Prostate gland (tissue), 2 donors: ENCODE measurements around the gene CDYL. TPM values are rescaled to one million over a fixed set of nuclear protein-coding genes. Genes with fewer than 3 reads are reported as not detected.

ENCODE experiments used
- DNase-seq: peaks from one replicate; pipeline ENCODE4 v3.0.0-alpha.2; 2019; ENCODE audit warnings: low spot score
- H3K27ac ChIP-seq, 2 donors: fragments of 200-600 bp; sonication (generic); 2 replicates each; pipeline ENCODE4 v1.5.1; 2017 to 2019
- H3K27me3 ChIP-seq: fragments of 200-600 bp; sonication (generic); replicated peaks from 2 replicates; pipeline ENCODE4 v1.5.1; 2019; ENCODE audit not compliant: insufficient read depth
- H3K36me3 ChIP-seq, 2 donors: fragments of 200-600 bp; sonication (generic); 1 replicate in 1 of 2; 2 replicates in 1 of 2; pipeline versions ENCODE4 v1.5.1 to v1.8.1; 2017 to 2019
- H3K4me1 ChIP-seq: fragments of 200-600 bp; sonication (generic); replicated peaks from 2 replicates; pipeline ENCODE4 v1.5.1; 2019
- H3K4me3 ChIP-seq, 2 donors: fragments of 200-600 bp; sonication (generic); 2 replicates each; pipeline ENCODE4 v1.5.1; 2017 to 2019
- H3K9me3 ChIP-seq: fragments of 200-600 bp; sonication (generic); 2 replicates; pipeline ENCODE4 v1.5.1; 2017
- CTCF ChIP-seq, 4 experiments: fragments of 200-600 bp in 2 of 4; fragments of 450-650 bp in 2 of 4; sonication (generic) in 2 of 4; IDR thresholded peaks; 1 replicate in 3 of 4; 2 replicates in 1 of 4; pipeline ENCODE4 v1.5.1; 2016 to 2019; ENCODE audit warnings: antibody characterized with exemption in 4 of 4, mild to moderate bottlenecking in 2 of 4, moderate library complexity in 2 of 4
- POLR2A ChIP-seq: fragments of 450-650 bp; IDR thresholded peaks from one replicate; pipeline ENCODE4 v1.6.1; 2016; ENCODE audit warnings: antibody characterized with exemption, mild to moderate bottlenecking
- POLR2AphosphoS5 ChIP-seq: sonication (generic); formaldehyde crosslinking; IDR thresholded peaks from one replicate; pipeline ENCODE4 v1.6.1; 2017; ENCODE audit warnings: antibody characterized with exemption
- WGBS: methylation state at CpG from one replicate; pipeline ENCODE4 v1.1.5; 2018; 5-methylcytosine and 5-hydroxymethylcytosine counted together
- intact Hi-C: fragments of 100-400 bp; cut with DNase I; formaldehyde crosslinking; loops from one replicate; pipeline ENCODE4 v1.14.2; 2022
- total RNA-seq, 2 donors: library from RNA; depleted of rRNA; stranded (reverse); fragments of >200 nt; gene quantifications; one replicate each; pipeline ENCODE4 v1.1.0, GENCODE V29; 2016

Gene CDYL
- total RNA-seq, 2 donors from 2014 or later, result 28.1 to 54.5 TPM

DNA sequence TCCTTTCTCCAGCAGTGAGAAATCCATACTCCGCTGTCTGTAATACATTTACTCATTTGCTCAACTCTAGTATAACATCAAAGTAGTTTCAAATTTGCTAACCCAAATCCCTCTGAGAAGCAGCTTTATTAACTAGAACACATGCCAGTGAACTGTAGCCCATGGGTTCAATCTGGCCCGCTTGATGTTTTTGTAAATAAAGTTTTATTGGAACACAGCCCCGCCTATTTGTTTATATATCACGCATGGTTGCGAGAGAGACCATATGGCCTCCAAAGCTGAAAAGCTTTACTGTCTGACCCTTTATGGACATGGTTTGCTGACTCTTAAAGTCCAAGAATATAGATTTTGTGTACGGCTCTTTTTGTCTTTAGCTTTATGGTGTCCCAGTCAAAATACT is 32.2 kb downstream of the CDYL start:
- Histone ChIP-seq H3K27me3 (no peaks in the 10 kb centered on the region), H3K9me3 (no peaks in the 10 kb centered on the region), H3K36me3 (no peaks in the 10 kb centered on the region), H3K4me1 (no peaks in the 10 kb centered on the region), H3K4me3 (no peak overlapping the region), H3K27ac (no peak overlapping the region)
- TF ChIP-seq POLR2A, result no peak
- no peak for TF ChIP-seq CTCF (IDR thresholded peaks at IDR 0.05)
- TF ChIP-seq POLR2AphosphoS5, result no peak
- intact Hi-C loops, result no loop called here
- DNase-seq, result no peak
- WGBS, result 90% methylated on average over 6 of the region's 6 CpGs

DNA sequence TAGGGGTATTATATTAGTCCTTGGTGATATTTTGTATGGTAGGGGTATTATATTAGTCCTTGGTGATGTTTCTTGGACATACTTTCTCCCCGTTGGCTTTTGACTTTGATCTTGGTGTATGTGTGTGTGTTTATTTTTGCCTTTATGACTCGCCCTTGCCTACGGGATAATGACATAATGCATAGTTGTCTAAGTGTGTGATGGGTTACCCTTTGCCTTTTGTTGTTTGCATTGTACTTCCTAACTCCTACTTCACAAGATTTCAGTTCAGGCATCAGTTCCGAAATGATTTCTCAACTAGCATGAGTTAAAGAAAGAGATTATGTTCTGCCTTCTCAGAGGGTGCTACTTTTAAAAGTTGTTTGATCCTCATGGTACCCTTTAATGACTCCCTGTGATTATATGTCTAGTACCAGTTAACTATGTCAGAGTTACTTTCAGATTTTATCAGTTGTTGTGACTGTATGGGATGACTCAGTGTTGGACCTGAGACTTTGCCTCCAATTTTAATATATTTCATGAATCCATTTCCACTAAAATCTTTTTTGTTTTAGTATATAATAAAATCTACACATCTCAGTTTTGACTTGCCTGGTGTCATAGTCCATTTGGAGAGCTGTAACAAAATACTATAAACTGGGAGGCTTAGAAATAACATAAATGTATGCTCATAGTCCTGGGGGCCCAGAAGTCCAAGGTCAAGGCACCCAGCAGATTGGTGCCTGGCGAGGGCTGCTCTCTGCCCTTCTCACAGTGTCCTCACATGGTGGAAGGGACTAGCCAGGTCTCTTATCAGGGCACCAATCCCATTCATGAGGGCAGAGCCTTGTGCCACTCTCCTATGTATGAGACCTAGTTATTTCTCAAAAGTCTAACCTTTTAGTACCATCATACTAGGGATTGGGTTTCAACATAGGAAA is 34.1 kb downstream of the CDYL start:
- 82% methylated on average over 5 of the region's 5 CpGs for WGBS

GRCh38 chr6:4812068-4812467 is 35.9 kb downstream of the CDYL start:
- no peaks in the 10 kb centered on the region for H3K27me3 ChIP-seq
- no peak for DNase-seq
- H3K4me1 ChIP-seq, result no peaks in the 10 kb centered on the region
- H3K27ac ChIP-seq, result no peak overlapping the region
- no peaks in the 10 kb centered on the region for H3K9me3 ChIP-seq
- TF ChIP-seq POLR2AphosphoS5 (no peak), POLR2A (no peak), CTCF (IDR thresholded peaks at IDR 0.05) (no peak)
- H3K4me3 ChIP-seq, result no peak overlapping the region
- 80% methylated on average over 4 of the region's 4 CpGs for WGBS
- H3K36me3 ChIP-seq, result no peaks in the 10 kb centered on the region
- intact Hi-C loops, result no loop called here

More for the DNA sequence above, 34.1 kb downstream of the CDYL start:
- no peaks in the 10 kb centered on the region for H3K36me3 ChIP-seq
- H3K27ac ChIP-seq, result no peak overlapping the region
- H3K4me1 ChIP-seq, result no peaks in the 10 kb centered on the region
- no peaks in the 10 kb centered on the region for H3K9me3 ChIP-seq
- no peak overlapping the region for H3K4me3 ChIP-seq
- intact Hi-C loops, result no loop called here
- H3K27me3 ChIP-seq, result no peaks in the 10 kb centered on the region
- no peak for DNase-seq
- TF ChIP-seq POLR2A, result no peak
- TF ChIP-seq POLR2AphosphoS5, result no peak
- no peak for TF ChIP-seq CTCF (IDR thresholded peaks at IDR 0.05)

- intact Hi-C loops, result no loop called here
- H3K27me3 ChIP-seq, result no peaks in the 10 kb centered on the region
- no peaks in the 10 kb centered on the region for H3K36me3 ChIP-seq
- 96% methylated on average over 8 of the region's 8 CpGs for WGBS
- DNase-seq, result no peak
- TF ChIP-seq POLR2AphosphoS5, result no peak
- no peak for TF ChIP-seq CTCF (IDR thresholded peaks at IDR 0.05)
- TF ChIP-seq POLR2A, result no peak
- no peaks in the 10 kb centered on the region for H3K4me1 ChIP-seq
- H3K9me3 ChIP-seq, result no peaks in the 10 kb centered on the region
- H3K27ac ChIP-seq, result no peak overlapping the region
- H3K4me3 ChIP-seq, result no peak overlapping the region
These were observed 36.9 kb downstream of the CDYL start for GRCh38 chr6:4813055-4813454.

DNA sequence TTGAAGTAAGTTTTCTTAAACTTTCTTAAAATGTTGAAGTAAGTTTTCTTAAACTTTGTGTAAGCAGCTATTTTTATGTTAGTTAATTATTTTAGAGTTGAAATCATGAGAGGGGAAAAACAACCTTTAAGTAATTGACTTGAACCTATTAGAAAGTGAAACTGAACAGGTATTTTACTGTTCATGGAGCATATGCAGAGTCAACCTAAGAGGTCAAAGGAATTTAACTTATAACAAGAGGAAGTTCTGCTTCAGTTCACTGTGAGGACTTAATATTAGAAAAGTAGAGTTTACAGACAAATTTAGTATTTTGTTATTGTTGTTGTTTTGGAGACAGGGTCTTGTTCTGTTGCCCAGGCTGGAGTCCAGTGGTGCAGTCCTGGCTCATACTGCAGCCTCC is 38.0 kb downstream of the CDYL start:
- H3K27ac ChIP-seq, result no peak overlapping the region
- H3K9me3 ChIP-seq, result no peaks in the 10 kb centered on the region
- H3K27me3 ChIP-seq, result no peaks in the 10 kb centered on the region
- TF ChIP-seq CTCF (IDR thresholded peaks at IDR 0.05) (no peak), POLR2AphosphoS5 (no peak), POLR2A (no peak)
- no peak for DNase-seq
- H3K36me3 ChIP-seq, result no peaks in the 10 kb centered on the region
- no peak overlapping the region for H3K4me3 ChIP-seq
- no peaks in the 10 kb centered on the region for H3K4me1 ChIP-seq
- intact Hi-C loops, result no loop called here
